ENCODE data around the gene CYTL1. TPM values are rescaled to one million over a fixed set of nuclear protein-coding genes. Genes with fewer than 3 reads are reported as not detected.

The CYTL1 gene
- total and polyA plus RNA-seq, 2 donors: 1.4 to 2.9 TPM

GRCh38 chr4:4990329-4990728 lies 28.9 kb downstream of the CYTL1 start:
- no peak overlapping the region for H3K27ac ChIP-seq (ENCODE audit: low read depth in 1 of 2, low read length in 1 of 2)

DNA sequence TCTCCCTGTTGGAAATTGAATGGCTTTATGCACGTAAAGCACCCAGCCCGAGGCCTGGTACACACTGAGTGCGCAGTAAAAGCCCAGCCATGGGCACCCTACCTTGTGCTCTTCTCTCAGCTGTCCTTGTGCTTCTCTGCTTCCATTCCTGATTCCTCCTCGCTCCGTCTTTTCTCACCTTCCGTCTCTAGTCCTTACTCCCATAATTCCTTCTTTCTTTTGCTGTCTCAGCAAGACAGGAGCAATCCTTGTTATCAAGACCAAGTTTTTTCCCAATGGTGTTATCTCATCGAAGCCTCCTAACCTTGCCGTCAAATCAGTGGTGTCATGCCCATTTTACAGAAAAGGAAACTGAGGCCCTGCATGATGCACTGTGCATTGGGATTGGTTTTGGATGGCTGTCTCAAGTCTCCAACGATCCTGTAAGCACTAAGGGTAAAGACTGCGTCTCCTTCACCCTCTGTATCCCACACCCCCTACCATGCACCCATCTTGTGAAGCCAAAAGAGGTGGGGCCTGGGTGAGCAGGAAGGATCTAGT lies 30.1 kb downstream of the CYTL1 start:
- H3K27ac ChIP-seq (ENCODE audit: low read depth in 1 of 2, low read length in 1 of 2): no peak overlapping the region
- H3K4me3 ChIP-seq (ENCODE audit: low read length in 2 of 2): no peak overlapping the region
- 98% methylated on average over 10 of the region's 10 CpGs for WGBS
- H3K9me3 ChIP-seq (ENCODE audit: control insufficient read depth in 2 of 2, insufficient read depth in 1 of 2, low read length in 1 of 2): no peaks in the 10 kb centered on the region
- no peaks in the 10 kb centered on the region for H3K36me3 ChIP-seq (ENCODE audit: control insufficient read depth in 2 of 2, insufficient read depth in 2 of 2, low read length in 1 of 2)
- no peak for DNase-seq (ENCODE audit: low read depth in 6 of 9, low spot score in 9 of 9)
- no peaks in the 10 kb centered on the region for H3K4me1 ChIP-seq (ENCODE audit: control insufficient read depth in 2 of 2, insufficient read depth in 2 of 2, low read length in 2 of 2)
- H3K27me3 ChIP-seq (ENCODE audit: control insufficient read depth in 2 of 2, insufficient read depth in 1 of 2, low read length in 1 of 2): no peaks in the 10 kb centered on the region

More at GRCh38 chr4:4990329-4990728, 28.9 kb downstream of the CYTL1 start:
- no peak for DNase-seq (ENCODE audit: low read depth in 6 of 9, low spot score in 9 of 9)
- WGBS: 96% methylated on average over 3 of the region's 3 CpGs
- H3K4me1 ChIP-seq (ENCODE audit: control insufficient read depth in 2 of 2, insufficient read depth in 2 of 2, low read length in 2 of 2): peaks cover 2 to 7% of the 10 kb centered on the region in 2 donors
- H3K9me3 ChIP-seq (ENCODE audit: control insufficient read depth in 2 of 2, insufficient read depth in 1 of 2, low read length in 1 of 2): no peaks in the 10 kb centered on the region
- no peaks in the 10 kb centered on the region for H3K36me3 ChIP-seq (ENCODE audit: control insufficient read depth in 2 of 2, insufficient read depth in 2 of 2, low read length in 1 of 2)
- no peak overlapping the region for H3K4me3 ChIP-seq (ENCODE audit: low read length in 2 of 2)
- H3K27me3 ChIP-seq (ENCODE audit: control insufficient read depth in 2 of 2, insufficient read depth in 1 of 2, low read length in 1 of 2): no peaks in the 10 kb centered on the region

- Histone ChIP-seq H3K4me1 (ENCODE audit: control insufficient read depth in 2 of 2, insufficient read depth in 2 of 2, low read length in 2 of 2) (no peaks in the 10 kb centered on the region), H3K27me3 (ENCODE audit: control insufficient read depth in 2 of 2, insufficient read depth in 1 of 2, low read length in 1 of 2) (no peaks in the 10 kb centered on the region), H3K4me3 (ENCODE audit: low read length in 2 of 2) (no peak overlapping the region), H3K9me3 (ENCODE audit: control insufficient read depth in 2 of 2, insufficient read depth in 1 of 2, low read length in 1 of 2) (no peaks in the 10 kb centered on the region), H3K27ac (ENCODE audit: low read depth in 1 of 2, low read length in 1 of 2) (no peak overlapping the region), H3K36me3 (ENCODE audit: control insufficient read depth in 2 of 2, insufficient read depth in 2 of 2, low read length in 1 of 2) (no peaks in the 10 kb centered on the region)
- DNase-seq (ENCODE audit: low read depth in 6 of 9, low spot score in 9 of 9): no peak
- WGBS: 91% methylated on average over 10 of the region's 10 CpGs
Measured at GRCh38 chr4:4987656-4988055, 31.6 kb downstream of the CYTL1 start.

DNA sequence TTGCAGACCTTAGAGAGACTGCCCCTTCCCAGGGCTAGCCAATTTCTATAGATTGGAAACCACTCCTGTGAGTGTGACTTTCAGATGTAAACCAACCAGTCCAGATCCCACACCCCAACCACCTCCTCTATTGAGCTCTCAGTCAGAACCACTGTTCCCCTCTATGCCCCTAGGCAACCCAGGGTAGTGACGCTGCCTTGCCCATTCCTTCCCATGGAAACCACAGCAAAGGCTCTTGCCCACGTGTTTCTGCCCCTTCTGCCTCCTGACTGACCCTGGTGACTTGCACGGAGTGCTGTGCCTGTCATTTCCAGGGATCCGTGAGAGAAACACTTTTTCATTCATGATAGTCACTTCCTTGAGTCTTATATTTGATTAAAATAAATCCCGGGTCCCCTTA lies 32.4 kb downstream of the CYTL1 start:
- H3K36me3 ChIP-seq (ENCODE audit: control insufficient read depth in 2 of 2, insufficient read depth in 2 of 2, low read length in 1 of 2): no peaks in the 10 kb centered on the region
- no peaks in the 10 kb centered on the region for H3K9me3 ChIP-seq (ENCODE audit: control insufficient read depth in 2 of 2, insufficient read depth in 1 of 2, low read length in 1 of 2)
- no peaks in the 10 kb centered on the region for H3K4me1 ChIP-seq (ENCODE audit: control insufficient read depth in 2 of 2, insufficient read depth in 2 of 2, low read length in 2 of 2)
- H3K27ac ChIP-seq (ENCODE audit: low read depth in 1 of 2, low read length in 1 of 2): no peak overlapping the region
- WGBS: 90% methylated on average over 5 of the region's 5 CpGs
- no peak overlapping the region for H3K4me3 ChIP-seq (ENCODE audit: low read length in 2 of 2)
- DNase-seq (ENCODE audit: low read depth in 6 of 9, low spot score in 9 of 9): no peak
- H3K27me3 ChIP-seq (ENCODE audit: control insufficient read depth in 2 of 2, insufficient read depth in 1 of 2, low read length in 1 of 2): no peaks in the 10 kb centered on the region

DNA sequence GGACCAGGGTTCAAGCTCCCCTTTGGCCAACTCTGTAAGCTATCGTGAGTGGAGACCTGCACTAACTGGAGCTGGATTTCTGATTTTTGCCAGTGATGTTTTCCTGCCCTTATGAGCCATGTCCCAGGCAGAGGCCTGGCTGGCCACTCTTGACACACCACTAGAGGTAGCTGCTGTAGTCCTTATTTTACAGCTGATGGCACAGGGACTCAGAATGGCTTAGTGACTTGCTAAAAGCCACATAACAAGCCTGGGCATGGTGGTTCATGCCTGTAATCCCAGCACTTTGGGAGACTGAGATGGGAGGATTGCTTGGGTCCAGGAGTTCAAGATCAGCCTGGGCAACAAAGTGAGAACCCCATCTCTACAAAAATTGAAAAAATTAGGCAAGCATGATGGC lies 33.4 kb downstream of the CYTL1 start:
- Histone ChIP-seq H3K27me3 (ENCODE audit: control insufficient read depth in 2 of 2, insufficient read depth in 1 of 2, low read length in 1 of 2) (no peaks in the 10 kb centered on the region), H3K36me3 (ENCODE audit: control insufficient read depth in 2 of 2, insufficient read depth in 2 of 2, low read length in 1 of 2) (no peaks in the 10 kb centered on the region), H3K9me3 (ENCODE audit: control insufficient read depth in 2 of 2, insufficient read depth in 1 of 2, low read length in 1 of 2) (no peaks in the 10 kb centered on the region), H3K27ac (ENCODE audit: low read depth in 1 of 2, low read length in 1 of 2) (no peak overlapping the region), H3K4me3 (ENCODE audit: low read length in 2 of 2) (no peak overlapping the region), H3K4me1 (ENCODE audit: control insufficient read depth in 2 of 2, insufficient read depth in 2 of 2, low read length in 2 of 2) (no peaks in the 10 kb centered on the region)
- 100% methylated on average over 1 of the region's 1 CpG for WGBS
- DNase-seq (ENCODE audit: low read depth in 6 of 9, low spot score in 9 of 9): no peak

DNA sequence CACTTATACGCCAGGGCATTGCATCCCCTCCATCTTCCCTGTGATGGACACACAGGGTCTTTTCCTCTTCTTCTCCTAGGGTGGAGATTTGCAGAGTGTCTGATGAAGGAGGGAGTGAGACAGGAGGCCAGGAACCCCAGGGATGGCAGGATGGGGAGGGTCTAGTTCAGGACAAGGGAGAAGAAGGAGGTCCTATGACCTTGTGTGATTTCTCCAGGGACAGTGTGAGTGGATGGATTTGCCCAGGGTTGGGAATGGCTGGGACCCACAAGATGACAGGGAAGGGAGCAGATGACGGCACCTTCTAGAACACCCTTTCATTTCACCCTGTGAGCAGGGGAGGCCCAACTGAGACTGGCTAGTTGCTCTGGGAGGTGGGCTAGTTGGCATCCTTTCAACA lies 34.2 kb downstream of the CYTL1 start:
- WGBS: 90% methylated on average over 2 of the region's 2 CpGs
- Histone ChIP-seq H3K4me1 (ENCODE audit: control insufficient read depth in 2 of 2, insufficient read depth in 2 of 2, low read length in 2 of 2) (no peaks in the 10 kb centered on the region), H3K36me3 (ENCODE audit: control insufficient read depth in 2 of 2, insufficient read depth in 2 of 2, low read length in 1 of 2) (no peaks in the 10 kb centered on the region), H3K27ac (ENCODE audit: low read depth in 1 of 2, low read length in 1 of 2) (no peak overlapping the region), H3K27me3 (ENCODE audit: control insufficient read depth in 2 of 2, insufficient read depth in 1 of 2, low read length in 1 of 2) (no peaks in the 10 kb centered on the region), H3K4me3 (ENCODE audit: low read length in 2 of 2) (no peak overlapping the region), H3K9me3 (ENCODE audit: control insufficient read depth in 2 of 2, insufficient read depth in 1 of 2, low read length in 1 of 2) (no peaks in the 10 kb centered on the region)
- no peak for DNase-seq (ENCODE audit: low read depth in 6 of 9, low spot score in 9 of 9)

DNA sequence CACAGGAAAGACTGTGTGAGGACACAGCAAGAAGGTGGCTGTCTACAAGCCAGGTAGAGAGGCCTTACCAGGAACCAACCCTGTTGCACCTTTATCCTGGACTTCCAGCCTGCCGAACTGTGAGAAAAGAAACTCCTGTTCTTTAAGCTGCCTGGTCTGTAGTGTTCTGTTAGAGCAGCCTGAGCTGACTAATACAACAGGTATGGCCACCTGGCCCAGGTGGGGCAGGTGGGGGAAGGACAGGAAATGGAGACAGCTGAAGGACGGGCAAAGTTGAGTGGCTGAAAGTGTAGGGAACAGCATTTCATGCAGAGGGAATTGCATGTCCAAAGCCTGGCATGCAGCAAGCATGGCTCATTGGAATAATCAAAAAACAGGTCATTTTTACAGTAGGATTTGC lies 35.1 kb downstream of the CYTL1 start:
- no peak for DNase-seq (ENCODE audit: low read depth in 6 of 9, low spot score in 9 of 9)
- Histone ChIP-seq H3K4me1 (ENCODE audit: control insufficient read depth in 2 of 2, insufficient read depth in 2 of 2, low read length in 2 of 2) (no peaks in the 10 kb centered on the region), H3K36me3 (ENCODE audit: control insufficient read depth in 2 of 2, insufficient read depth in 2 of 2, low read length in 1 of 2) (no peaks in the 10 kb centered on the region), H3K27me3 (ENCODE audit: control insufficient read depth in 2 of 2, insufficient read depth in 1 of 2, low read length in 1 of 2) (no peaks in the 10 kb centered on the region), H3K4me3 (ENCODE audit: low read length in 2 of 2) (no peak overlapping the region), H3K9me3 (ENCODE audit: control insufficient read depth in 2 of 2, insufficient read depth in 1 of 2, low read length in 1 of 2) (no peaks in the 10 kb centered on the region), H3K27ac (ENCODE audit: low read depth in 1 of 2, low read length in 1 of 2) (no peak overlapping the region)
- WGBS: 90% methylated on average over 2 of the region's 2 CpGs

DNA sequence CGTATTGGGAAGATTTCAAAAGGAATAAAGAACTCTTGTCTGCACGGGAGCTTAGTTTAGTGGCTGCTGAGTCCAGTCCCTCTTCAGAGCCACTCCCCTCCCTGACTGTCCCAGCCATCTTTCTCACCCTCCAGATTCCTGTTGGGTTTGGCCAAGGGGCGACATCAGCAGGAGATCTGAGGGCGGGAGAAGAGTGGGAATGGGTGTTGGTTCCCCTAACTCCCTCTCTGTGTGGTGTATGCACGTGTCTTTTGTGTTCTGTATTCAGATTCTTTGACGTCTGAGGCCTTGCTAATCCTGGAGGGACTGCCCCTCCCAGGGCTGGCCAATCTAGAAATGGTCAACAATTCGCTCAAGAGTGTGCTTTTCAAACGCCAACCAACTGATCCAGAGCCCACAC lies 37.4 kb downstream of the CYTL1 start:
- DNase-seq (ENCODE audit: low read depth in 6 of 9, low spot score in 9 of 9): no peak
- WGBS: 92% methylated on average over 8 of the region's 8 CpGs
- no peaks in the 10 kb centered on the region for H3K9me3 ChIP-seq (ENCODE audit: control insufficient read depth in 2 of 2, insufficient read depth in 1 of 2, low read length in 1 of 2)
- no peaks in the 10 kb centered on the region for H3K36me3 ChIP-seq (ENCODE audit: control insufficient read depth in 2 of 2, insufficient read depth in 2 of 2, low read length in 1 of 2)
- no peak overlapping the region for H3K27ac ChIP-seq (ENCODE audit: low read depth in 1 of 2, low read length in 1 of 2)
- H3K27me3 ChIP-seq (ENCODE audit: control insufficient read depth in 2 of 2, insufficient read depth in 1 of 2, low read length in 1 of 2): no peaks in the 10 kb centered on the region
- no peaks in the 10 kb centered on the region for H3K4me1 ChIP-seq (ENCODE audit: control insufficient read depth in 2 of 2, insufficient read depth in 2 of 2, low read length in 2 of 2)
- no peak overlapping the region for H3K4me3 ChIP-seq (ENCODE audit: low read length in 2 of 2)

DNA sequence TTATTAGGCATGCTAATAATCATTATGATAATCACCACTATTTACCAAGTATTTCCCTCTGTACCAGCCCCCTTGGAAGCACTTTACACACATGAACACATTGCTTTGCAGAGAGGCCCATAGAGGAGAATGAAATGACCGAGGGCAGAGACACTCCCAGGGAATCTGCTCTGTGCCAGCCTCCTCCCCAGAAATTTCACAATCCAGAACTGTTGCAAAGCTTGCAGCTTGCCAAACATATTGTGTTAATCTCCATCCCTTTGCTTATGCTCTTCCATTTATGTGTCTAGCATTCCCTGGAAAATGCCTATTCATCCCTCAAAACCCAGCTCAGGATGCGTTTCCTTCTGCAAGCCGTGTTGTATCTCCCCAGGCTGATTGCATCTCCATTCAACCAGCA lies 37.8 kb downstream of the CYTL1 start:
- Histone ChIP-seq H3K9me3 (ENCODE audit: control insufficient read depth in 2 of 2, insufficient read depth in 1 of 2, low read length in 1 of 2) (no peaks in the 10 kb centered on the region), H3K27me3 (ENCODE audit: control insufficient read depth in 2 of 2, insufficient read depth in 1 of 2, low read length in 1 of 2) (no peaks in the 10 kb centered on the region), H3K4me3 (ENCODE audit: low read length in 2 of 2) (no peak overlapping the region), H3K27ac (ENCODE audit: low read depth in 1 of 2, low read length in 1 of 2) (no peak overlapping the region), H3K4me1 (ENCODE audit: control insufficient read depth in 2 of 2, insufficient read depth in 2 of 2, low read length in 2 of 2) (no peaks in the 10 kb centered on the region), H3K36me3 (ENCODE audit: control insufficient read depth in 2 of 2, insufficient read depth in 2 of 2, low read length in 1 of 2) (no peaks in the 10 kb centered on the region)
- no peak for DNase-seq (ENCODE audit: low read depth in 6 of 9, low spot score in 9 of 9)
- WGBS: 93% methylated on average over 3 of the region's 3 CpGs

Data from thymus (tissue), 11 donors.